GM18907 (cell line): Measurements from ENCODE around the gene DISC1.
"Not testable (repeated sequence)": the region's sequence is repeated elsewhere in the genome, so short reads cannot be mapped to it uniquely, and the experiment has no call there.

Experiments
- ATAC-seq: cut with Tn5 transposase; IDR thresholded peaks from one replicate; pipeline ENCODE4 v1.9.1; 2021; ENCODE audit warnings: mild to moderate bottlenecking, moderate library complexity; ENCODE audit not compliant: unreplicated experiment

The DISC1 gene

DNA sequence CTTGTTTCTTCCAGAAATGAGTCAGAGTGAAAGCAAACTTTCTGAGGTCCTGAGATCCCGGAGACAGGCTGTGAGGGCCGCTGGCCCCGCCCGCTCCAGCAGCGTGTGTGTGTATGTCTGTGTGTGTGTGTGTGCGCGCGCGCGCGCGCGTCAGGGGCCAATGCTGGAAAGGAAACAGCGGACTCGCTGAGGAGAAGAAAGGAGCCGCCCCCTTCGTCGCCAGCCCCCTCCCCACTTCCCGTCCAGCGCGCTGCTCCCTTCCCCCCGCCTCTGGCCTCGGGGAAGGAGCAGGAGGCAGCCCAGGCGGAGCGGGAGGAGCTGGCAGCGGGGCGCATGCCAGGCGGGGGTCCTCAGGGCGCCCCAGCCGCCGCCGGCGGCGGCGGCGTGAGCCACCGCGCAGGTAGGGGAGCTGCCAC lies at the start of gene DISC1:
Gene DISC1 (plus strand): TSS at position 256 of the 416 bp plus-strand sequence. CDS start 78 bp downstream, at position 334.
- ATAC-seq = peak; percentile 69

DNA sequence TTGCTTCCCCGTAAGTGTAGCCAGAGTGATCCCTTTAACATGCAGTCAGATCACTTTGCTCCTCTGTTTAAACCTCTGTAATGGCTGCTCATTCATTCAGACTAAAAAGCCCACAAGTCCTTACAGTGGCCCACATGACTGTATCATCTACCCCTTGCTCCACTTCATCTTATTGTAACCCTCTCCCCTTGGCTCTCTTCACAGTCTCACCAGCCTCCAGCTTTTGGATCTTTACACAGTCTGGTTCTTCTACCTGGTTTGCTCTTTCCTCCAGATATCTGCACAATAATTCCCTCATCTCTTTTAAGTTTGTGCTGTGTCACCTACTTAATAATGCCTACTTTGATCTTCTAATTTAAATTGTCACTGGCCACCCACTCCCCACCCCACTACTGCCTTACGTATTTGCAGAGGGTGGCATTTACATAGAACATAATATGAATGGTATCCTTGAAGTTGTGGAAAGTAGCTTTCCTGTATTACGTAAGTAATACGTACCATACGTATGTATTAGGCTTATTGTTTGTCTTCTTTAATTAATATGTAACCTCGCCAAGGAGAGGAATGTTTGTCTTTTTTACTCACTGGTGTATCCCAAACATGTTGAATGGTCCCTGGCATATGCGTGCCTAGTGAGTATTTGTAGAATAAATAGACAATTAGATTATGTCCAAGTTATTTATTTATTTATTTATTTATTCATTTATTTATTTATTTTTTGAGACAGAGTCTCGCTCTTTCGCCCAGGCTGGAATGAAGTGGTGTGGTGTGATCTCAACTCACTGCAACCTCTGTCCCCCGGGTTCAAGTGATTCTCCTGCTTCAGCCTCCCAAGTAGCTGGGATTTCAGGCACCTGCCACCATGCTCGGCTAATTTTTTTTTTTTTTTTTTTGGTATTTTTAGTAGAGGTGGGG lies 49.5 kb upstream of the DISC1 start:
- no peak for ATAC-seq

DNA sequence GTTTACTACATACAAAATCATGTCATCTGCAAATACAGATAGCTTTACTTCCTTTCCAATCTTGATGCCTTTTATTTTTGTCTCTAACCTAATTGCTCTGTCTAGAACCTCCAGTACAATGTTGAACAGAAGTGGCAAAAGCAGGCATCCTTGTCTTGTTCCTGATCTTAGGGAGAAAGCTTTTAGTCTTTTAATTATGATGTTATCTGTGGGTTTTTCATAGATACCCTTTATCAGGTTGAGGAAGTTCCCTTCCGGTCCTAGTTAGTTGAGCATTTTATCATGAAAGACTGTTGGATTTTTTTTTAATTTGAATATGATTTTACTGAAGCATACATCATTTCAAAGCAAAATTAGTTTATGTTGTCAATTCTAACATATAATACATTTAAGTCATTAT lies 45.7 kb upstream of the DISC1 start:
- no peak for ATAC-seq

DNA sequence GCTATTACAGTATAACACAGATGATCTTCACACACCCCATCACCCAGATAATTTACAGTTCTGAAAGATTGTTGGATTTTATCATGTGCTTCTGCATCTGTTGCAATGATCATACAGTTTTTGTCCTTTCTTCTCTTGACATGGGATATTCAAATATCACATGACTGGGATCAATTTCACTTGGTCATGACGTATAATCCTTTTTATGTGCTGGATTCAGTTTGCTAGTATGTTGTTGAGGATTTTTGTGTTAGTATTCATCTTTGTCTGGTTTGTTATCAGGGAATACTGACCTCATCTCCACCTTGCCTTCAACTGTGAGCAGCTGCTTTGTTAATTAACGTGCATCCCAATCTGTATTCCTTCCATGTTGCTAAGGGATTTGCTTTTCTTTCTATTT lies 44.7 kb upstream of the DISC1 start:
- ATAC-seq = no peak

DNA sequence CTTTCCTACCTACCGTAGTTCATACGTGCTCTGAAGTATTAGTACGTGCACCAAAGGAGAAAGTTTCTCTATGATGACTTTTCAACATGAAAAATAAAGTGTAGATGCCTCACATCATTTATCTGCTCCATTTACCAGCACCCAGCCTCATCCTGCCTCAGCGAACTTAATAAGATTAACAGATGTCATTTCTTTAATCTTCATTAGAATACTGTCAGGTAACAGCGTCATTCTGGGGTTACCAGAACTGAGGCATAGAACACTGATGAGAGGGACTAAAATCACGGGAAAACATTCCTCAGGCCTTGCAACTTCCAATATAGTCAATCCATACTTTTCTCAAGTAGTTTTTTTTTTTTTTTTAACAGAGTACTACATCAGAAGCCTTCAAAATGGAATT lies 43.2 kb upstream of the DISC1 start:
- ATAC-seq = no peak

DNA sequence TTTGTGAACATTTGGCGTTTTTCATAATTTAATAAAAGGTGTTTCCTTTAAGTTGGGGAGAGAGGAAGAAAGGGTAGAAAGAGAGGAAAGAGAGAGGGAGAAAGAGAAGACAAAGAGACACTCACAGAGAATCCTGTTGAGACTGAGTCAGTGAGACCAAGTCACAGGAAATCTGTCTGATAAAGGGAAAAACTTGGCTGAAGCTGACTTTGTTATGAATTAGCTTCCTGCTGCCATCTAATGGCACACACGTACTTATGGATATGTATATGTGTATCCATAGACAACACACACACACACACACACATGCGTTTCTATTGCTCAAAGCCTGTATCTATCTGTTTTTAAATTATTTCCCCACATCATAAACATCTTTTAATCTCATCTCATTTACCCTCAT lies 42.5 kb upstream of the DISC1 start:
- ATAC-seq = no peak

DNA sequence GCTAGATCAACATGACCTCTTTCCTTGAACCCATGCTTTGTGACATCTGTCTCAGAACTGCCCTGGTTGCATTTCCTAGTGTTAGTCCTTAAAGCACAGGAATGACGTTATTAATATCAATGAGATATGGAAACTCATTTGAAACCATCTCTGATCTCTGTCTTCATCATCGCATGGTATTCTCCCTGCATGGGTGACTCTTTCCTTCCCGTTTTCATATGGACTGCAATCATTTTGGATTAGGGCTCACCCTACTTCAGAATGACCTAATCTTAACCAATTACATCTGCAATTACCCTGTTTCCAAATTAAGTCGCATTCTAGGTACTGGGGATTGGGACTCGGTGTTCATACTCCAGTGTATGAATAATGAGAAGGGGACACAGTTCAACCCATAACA lies 41.7 kb upstream of the DISC1 start:
- ATAC-seq = no peak

DNA sequence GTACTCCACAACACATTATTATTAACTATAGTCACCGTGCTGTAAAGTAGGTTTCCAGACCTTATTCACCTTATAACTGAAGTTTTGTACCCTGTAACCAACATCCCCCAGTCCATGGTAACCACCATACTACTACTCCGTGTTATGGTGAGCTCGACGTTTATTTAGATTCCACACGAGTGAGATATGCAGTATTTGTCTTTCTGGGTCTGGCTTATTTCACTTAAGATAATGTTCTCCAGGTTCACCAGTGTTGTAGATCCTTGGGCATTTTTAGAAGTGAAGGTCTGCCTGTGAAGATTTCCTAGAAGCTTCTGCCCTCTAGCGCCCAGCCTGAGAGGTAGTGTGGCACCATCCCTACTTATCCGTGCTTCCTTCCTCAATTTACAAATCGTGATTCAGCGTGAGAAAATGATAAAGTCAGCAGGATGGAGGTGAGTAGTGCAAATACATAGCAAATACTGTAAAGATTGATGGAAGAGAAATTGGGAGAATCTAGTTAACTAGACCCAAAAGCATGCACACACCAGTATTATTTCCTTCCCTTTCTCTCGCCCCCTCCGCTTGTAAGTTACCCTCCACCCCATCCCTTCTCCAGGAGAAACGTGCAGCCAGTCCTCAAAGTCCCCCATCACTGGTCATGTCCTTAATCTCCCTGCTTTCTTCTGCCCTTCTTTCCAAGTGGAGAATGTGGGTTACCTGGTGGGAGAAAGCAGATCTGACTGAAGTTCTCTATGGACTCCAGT lies 36.0 kb upstream of the DISC1 start:
- no peak for ATAC-seq

DNA sequence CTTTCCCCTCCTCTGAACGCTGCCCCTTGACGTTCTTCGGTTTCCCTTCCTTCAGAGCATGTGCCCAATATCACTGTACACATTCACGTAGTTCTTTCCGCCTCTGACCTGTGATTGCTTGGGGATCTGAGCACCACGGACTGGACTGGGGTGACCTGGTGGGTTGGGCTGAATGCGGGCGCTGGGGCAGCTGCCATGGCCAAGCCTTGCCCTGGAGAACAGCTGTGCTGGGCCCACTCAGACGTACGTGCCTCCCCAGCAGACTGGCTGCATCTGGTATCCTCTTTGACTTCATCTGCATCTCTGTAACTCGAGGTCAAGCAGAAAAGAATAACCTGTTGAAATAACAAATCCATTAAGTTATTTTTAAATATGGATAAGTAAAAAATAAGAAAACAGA lies 35.1 kb upstream of the DISC1 start:
- ATAC-seq = no peak

DNA sequence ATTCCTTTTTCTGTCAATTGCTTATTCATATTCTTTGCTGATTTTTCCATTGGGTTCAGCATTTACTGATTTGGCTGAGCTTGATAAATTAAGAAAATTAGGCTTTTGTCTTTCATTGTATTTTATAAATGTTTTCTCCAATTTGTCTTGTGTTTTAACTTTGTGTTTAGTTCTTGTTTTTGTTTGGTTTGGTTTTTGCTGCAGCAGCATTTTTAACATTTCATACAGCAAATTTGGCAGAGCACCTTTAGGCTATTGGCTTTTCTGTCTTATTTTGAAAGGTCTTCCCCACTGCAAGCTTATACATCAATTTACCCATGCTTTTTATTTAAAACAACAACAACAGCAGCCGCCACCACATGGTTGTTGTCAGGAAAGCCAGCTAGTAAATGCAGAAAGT lies 33.8 kb upstream of the DISC1 start:
- ATAC-seq = no peak

DNA sequence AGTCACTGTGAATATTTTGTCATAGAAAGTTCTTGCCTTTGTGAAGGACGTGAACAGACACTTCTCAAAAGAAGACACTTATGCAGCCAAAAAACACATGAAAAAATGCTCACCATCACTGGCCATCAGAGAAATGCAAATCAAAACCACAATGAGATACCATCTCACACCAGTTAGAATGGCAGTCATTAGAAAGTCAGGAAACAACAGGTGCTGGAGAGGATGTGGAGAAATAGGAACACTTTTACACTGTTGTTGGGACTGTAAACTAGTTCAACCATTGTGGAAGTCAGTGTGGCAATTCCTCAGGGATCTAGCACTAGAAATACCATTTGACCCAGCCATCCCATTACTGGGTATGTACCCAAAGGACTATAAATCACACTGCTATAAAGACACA lies 33.3 kb upstream of the DISC1 start:
- ATAC-seq = not testable (repeated sequence)

DNA sequence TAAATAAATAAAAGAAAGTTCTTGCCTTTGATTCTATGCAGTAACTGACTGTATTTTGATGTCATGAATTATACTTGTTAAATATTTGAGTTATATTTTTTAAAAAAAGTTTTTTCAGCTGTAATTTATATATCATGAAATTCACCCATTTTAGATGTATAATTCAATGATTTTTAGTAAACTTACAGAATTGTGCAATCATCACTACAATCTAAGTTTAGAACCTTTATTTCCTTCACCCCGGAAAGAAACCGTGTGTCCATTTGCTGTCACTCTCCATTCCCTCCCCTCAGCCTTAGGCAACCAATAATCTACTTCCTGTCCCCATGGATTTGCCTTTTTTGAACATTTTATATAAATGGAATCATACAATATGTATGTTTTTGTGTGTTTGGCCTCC lies 32.5 kb upstream of the DISC1 start:
- no peak for ATAC-seq

DNA sequence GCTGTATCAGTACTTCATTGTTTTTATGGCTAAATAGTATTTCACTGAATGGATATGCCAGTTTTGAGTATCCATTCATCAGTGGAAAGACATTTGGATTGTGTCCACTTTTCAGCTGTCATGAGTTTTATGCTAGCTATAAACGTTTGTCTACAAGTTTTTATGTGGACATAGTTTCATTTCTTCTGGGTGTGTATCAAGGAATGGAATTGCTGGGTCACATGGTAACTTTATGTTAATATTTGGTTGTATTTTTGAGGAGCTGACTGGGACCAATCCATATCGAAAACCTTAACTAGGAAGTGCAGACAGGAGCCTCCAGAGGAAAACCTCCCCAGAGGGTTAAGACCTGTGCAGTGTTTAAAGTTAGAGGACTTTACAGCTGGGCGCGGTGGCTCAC lies 31.8 kb upstream of the DISC1 start:
- ATAC-seq = no peak

DNA sequence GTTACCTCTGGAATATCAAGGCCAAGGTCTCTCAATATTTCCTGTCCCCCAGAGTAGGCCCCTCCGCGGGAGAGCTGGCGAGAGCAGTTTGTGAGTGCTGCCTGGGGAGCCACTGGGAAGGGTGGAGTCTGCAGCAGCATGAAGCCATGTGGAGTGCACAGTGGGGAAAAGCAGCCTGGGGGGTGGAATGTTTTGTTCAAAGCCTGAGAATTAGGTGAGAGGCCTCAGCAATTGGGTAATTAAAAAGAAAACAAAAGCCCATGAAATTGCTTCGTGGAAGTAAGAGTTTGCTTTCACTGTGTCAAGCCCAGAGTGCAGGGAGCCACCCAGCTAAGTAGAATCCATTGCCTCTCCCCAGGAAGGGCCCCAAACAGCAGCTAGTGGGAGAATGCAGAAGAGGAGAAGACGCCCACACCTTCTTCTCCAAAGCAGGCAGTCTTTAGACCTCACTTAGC lies 30.2 kb upstream of the DISC1 start:
- ATAC-seq = no peak

DNA sequence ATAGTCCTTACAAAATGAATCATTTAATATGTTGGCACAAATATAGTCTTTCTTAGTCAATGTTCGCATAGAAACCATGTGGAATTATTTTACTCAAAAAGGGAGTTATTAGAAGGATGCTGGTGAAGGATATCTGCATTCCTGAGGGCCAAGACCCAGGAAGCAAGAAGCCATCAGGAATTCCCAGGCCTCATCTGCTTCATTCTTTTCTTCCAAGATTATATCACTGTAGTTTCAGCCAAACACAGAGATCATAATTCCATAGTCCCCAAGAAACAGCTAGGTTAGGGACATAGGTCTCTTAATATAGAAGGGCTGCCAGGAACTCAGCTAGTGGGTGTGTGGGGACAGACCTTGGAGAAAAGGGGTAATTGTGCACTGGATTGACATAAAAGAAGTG lies 28.6 kb upstream of the DISC1 start:
- no peak for ATAC-seq

DNA sequence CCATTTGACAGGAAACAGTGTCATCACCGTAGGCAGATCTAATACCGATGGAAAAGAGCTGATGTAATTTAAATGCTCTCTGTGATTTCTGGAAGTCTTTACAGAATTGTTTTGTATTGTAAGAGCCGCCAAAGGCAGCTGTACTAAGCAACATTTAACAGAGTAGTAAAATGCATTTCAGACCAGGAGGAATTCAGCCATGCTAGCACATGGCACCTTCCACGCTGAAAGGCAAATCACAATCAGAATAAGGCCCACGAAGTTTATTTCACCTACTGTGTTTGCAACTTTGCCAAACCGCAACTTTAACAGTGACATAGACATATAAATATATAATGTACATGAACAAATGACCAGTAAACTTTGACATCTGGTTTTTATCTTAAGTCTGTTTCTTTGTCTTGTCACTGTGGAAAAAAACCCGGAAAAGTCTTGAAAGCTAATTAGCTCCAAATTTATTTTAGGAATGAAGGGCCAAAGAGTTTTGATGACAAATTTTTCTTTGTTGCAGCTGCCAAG lies 26.1 kb upstream of the DISC1 start:
- no peak for ATAC-seq

DNA sequence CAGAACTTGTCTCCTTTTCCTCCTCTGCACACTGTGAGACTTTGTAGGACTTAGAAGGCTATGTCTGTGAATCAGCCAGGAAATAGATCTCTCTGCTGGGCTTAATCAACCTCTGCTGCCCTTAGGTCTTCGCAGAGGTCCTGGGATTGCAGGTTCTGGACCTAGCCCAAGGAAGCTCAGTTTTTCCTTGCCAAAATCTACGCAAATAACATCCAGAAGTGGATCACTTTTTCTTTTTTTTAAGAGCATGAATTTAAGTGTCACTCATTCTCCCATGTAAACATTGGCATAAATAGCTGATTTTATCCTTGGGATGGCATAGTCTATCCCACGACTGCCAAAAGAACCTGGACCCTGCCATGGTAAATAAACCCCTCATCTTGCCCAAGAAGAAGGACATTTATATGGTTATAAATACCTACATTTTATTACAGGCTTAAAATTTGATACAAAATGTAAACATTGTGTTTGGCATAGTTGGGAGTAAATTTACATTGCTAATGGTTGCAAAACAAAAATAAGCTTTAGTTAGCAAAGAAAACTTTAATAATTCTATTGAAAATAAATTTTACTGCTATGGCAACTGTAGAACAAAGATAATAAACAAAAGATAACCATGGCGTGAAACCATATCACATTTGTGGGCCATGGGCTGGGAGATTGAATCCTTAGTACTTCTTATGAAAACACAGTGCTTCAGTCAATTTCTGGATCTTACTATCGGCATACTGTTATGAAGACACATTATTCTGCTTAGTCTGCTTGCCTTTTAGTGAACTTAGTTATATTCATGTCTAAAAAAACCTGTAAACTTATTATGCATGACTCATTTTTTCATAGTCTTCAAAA lies 24.5 kb upstream of the DISC1 start:
- no peak for ATAC-seq

DNA sequence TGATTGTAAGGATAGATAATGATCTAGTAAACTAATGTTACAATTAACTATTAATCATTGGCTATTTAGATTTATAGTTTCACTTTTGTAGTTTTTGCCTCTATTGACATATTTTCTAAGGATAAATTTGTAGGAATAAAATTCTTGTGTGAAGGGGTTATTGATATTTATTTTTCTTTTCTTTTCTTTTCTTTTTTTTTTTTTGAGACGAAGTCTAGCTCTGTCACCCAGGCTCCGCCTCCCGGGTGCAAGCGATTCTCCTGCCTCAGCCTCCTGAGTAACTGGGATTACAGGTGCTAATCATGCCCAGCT lies 24.0 kb upstream of the DISC1 start:
- ATAC-seq = no peak

DNA sequence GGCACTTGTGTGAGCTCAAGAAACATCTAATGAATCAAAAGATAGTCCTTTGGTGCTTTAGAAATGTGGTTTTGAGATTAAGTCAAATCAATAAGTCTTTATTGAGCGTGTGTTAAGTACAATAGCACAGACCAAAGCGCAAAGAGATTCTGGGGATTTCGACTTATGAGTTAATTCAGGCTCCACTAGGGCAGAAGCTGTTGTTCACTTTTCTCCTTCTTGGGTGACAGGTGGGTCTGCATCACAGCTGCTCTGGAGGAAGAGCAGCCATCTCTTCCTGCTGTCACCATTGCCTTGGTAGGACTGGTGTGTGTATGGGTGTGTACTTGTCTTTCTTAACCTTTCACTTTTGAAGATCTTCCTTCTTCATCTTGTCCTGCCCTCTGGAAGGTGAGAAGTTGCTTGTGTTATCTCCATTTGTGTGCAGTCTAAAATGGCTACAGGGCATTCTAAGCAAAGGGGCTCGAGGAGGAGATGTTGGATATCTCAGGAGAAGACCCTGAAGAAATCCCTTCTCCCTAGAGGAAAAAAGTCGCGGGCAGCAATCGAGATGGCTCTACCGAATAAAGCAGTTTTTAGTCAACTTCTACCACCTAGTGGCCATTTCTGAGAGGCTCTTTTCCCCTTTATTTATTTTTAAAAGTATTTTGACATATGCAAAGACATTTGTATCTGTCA lies 22.9 kb upstream of the DISC1 start:
- peak; percentile 52 for ATAC-seq

DNA sequence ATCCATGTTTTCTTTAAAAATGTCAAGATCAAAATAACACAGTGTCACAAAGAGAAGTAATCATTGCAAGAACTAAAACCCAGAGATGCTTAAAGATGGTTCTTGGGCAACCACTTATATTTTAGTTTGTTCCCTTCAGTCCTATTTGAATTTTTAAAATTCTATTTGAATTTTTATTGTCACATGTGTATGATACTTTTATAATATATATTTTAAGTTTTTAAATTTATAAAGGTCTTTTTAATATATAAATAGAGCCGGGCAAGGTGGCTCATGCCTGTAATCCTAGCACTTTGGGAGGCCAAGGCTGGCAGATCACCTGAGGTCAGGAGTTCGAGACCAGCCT lies 22.3 kb upstream of the DISC1 start:
- no peak for ATAC-seq
